ENCODE data around the gene COPS9. TPM values are rescaled to one million over a fixed set of nuclear protein-coding genes. Genes with fewer than 3 reads are reported as not detected.

COPS9 gene
- total and polyA plus RNA-seq, 2 experiments from 2014 or later, result 91.7 to 629 TPM

- H4K20me1 ChIP-seq (replicated peaks; ENCODE audit: insufficient read depth), result peaks cover 15% of the 10 kb centered on the region
- TF ChIP-seq NANOG (IDR thresholded peaks at IDR 0.05; ENCODE audit: borderline replicate concordance), result no peak
- TF ChIP-seq, protein P1, sequence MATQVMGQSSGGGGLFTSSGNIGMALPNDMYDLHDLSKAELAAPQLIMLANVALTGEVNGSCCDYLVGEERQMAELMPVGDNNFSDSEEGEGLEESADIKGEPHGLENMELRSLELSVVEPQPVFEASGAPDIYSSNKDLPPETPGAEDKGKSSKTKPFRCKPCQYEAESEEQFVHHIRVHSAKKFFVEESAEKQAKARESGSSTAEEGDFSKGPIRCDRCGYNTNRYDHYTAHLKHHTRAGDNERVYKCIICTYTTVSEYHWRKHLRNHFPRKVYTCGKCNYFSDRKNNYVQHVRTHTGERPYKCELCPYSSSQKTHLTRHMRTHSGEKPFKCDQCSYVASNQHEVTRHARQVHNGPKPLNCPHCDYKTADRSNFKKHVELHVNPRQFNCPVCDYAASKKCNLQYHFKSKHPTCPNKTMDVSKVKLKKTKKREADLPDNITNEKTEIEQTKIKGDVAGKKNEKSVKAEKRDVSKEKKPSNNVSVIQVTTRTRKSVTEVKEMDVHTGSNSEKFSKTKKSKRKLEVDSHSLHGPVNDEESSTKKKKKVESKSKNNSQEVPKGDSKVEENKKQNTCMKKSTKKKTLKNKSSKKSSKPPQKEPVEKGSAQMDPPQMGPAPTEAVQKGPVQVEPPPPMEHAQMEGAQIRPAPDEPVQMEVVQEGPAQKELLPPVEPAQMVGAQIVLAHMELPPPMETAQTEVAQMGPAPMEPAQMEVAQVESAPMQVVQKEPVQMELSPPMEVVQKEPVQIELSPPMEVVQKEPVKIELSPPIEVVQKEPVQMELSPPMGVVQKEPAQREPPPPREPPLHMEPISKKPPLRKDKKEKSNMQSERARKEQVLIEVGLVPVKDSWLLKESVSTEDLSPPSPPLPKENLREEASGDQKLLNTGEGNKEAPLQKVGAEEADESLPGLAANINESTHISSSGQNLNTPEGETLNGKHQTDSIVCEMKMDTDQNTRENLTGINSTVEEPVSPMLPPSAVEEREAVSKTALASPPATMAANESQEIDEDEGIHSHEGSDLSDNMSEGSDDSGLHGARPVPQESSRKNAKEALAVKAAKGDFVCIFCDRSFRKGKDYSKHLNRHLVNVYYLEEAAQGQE (IDR thresholded peaks at IDR 0.05; ENCODE audit: unreplicated experiment), result no peak
- no peak for TF ChIP-seq EZH2 (IDR thresholded peaks at IDR 0.05; ENCODE audit: low read depth, unreplicated experiment)
- TF ChIP-seq CREB1 (CRISPR knock-in tag; IDR thresholded peaks at IDR 0.05; ENCODE audit: low read depth), result no peak
- TF ChIP-seq POLR2AphosphoS5 (IDR thresholded peaks at IDR 0.05; ENCODE audit: low read depth), result no peak
- TF ChIP-seq, protein P2, sequence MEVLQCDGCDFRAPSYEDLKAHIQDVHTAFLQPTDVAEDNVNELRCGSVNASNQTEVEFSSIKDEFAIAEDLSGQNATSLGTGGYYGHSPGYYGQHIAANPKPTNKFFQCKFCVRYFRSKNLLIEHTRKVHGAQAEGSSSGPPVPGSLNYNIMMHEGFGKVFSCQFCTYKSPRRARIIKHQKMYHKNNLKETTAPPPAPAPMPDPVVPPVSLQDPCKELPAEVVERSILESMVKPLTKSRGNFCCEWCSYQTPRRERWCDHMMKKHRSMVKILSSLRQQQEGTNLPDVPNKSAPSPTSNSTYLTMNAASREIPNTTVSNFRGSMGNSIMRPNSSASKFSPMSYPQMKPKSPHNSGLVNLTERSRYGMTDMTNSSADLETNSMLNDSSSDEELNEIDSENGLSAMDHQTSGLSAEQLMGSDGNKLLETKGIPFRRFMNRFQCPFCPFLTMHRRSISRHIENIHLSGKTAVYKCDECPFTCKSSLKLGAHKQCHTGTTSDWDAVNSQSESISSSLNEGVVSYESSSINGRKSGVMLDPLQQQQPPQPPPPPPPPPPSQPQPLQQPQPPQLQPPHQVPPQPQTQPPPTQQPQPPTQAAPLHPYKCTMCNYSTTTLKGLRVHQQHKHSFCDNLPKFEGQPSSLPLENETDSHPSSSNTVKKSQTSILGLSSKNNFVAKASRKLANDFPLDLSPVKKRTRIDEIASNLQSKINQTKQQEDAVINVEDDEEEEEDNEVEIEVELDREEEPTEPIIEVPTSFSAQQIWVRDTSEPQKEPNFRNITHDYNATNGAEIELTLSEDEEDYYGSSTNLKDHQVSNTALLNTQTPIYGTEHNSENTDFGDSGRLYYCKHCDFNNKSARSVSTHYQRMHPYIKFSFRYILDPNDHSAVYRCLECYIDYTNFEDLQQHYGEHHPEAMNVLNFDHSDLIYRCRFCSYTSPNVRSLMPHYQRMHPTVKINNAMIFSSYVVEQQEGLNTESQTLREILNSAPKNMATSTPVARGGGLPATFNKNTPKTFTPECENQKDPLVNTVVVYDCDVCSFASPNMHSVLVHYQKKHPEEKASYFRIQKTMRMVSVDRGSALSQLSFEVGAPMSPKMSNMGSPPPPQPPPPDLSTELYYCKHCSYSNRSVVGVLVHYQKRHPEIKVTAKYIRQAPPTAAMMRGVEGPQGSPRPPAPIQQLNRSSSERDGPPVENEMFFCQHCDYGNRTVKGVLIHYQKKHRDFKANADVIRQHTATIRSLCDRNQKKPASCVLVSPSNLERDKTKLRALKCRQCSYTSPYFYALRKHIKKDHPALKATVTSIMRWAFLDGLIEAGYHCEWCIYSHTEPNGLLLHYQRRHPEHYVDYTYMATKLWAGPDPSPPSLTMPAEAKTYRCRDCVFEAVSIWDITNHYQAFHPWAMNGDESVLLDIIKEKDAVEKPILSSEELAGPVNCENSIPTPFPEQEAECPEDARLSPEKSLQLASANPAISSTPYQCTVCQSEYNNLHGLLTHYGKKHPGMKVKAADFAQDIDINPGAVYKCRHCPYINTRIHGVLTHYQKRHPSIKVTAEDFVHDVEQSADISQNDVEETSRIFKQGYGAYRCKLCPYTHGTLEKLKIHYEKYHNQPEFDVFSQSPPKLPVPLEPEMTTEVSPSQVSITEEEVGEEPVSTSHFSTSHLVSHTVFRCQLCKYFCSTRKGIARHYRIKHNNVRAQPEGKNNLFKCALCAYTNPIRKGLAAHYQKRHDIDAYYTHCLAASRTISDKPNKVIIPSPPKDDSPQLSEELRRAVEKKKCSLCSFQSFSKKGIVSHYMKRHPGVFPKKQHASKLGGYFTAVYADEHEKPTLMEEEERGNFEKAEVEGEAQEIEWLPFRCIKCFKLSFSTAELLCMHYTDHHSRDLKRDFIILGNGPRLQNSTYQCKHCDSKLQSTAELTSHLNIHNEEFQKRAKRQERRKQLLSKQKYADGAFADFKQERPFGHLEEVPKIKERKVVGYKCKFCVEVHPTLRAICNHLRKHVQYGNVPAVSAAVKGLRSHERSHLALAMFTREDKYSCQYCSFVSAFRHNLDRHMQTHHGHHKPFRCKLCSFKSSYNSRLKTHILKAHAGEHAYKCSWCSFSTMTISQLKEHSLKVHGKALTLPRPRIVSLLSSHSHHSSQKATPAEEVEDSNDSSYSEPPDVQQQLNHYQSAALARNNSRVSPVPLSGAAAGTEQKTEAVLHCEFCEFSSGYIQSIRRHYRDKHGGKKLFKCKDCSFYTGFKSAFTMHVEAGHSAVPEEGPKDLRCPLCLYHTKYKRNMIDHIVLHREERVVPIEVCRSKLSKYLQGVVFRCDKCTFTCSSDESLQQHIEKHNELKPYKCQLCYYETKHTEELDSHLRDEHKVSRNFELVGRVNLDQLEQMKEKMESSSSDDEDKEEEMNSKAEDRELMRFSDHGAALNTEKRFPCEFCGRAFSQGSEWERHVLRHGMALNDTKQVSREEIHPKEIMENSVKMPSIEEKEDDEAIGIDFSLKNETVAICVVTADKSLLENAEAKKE (CRISPR knock-in tag; IDR thresholded peaks at IDR 0.05), result no peak
- TF ChIP-seq ZNF331 (CRISPR knock-in tag; IDR thresholded peaks at IDR 0.05; ENCODE audit: low read depth), result no peak
- no peak for TF ChIP-seq CTCF (conservative IDR thresholded peaks at IDR 0.05; ENCODE audit: low read depth in 2 of 2)
- TF ChIP-seq, protein P3, sequence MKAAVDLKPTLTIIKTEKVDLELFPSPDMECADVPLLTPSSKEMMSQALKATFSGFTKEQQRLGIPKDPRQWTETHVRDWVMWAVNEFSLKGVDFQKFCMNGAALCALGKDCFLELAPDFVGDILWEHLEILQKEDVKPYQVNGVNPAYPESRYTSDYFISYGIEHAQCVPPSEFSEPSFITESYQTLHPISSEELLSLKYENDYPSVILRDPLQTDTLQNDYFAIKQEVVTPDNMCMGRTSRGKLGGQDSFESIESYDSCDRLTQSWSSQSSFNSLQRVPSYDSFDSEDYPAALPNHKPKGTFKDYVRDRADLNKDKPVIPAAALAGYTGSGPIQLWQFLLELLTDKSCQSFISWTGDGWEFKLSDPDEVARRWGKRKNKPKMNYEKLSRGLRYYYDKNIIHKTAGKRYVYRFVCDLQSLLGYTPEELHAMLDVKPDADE (IDR thresholded peaks at IDR 0.05), result no peak
- TF ChIP-seq EZH2phosphoT487 (IDR thresholded peaks at IDR 0.05; ENCODE audit: unreplicated experiment), result no peak
- no peak for TF ChIP-seq JUNB (IDR thresholded peaks at IDR 0.05; ENCODE audit: unreplicated experiment)
- no peak for TF ChIP-seq STAT1 (IDR thresholded peaks at IDR 0.05; ENCODE audit: unreplicated experiment)
- TF ChIP-seq ZNF114 (CRISPR knock-in tag; IDR thresholded peaks at IDR 0.05), result no peak
- DNase-seq (ENCODE audit: low spot score) (no peak), ATAC-seq (no peak)
- Mint-ChIP-seq H3K4me3 (no peak overlapping the region), H3K36me3 (ENCODE audit: low read depth) (peaks cover 81% of the 10 kb centered on the region), H3K27me3 (ENCODE audit: insufficient read depth, low read depth, poor library complexity) (peaks cover 4% of the 10 kb centered on the region), H3K4me1 (peaks cover 19% of the 10 kb centered on the region), H3K27ac (no peak overlapping the region), H3K9me3 (peaks cover 4% of the 10 kb centered on the region; the same call in 1 of the 3 replicates)
- H3K27ac ChIP-seq (ENCODE audit: low read depth), result no peak overlapping the region
- H3K4me1 ChIP-seq (ENCODE audit: insufficient read depth), result no peaks in the 10 kb centered on the region; the same call in 1 of the 2 replicates
- no peak overlapping the region for H3K4me3 ChIP-seq
- no peaks in the 10 kb centered on the region for H3F3A ChIP-seq (replicated peaks; ENCODE audit: low read depth)
- H3K27me3 ChIP-seq (ENCODE audit: insufficient read depth), result no peaks in the 10 kb centered on the region
- peaks cover 31% of the 10 kb centered on the region for H3K79me2 ChIP-seq (replicated peaks; ENCODE audit: insufficient read depth)
- no peak overlapping the region for H2AFZ ChIP-seq
- H3K4me2 ChIP-seq, result no peak overlapping the region
- no peaks in the 10 kb centered on the region for H3K9me2 ChIP-seq (ENCODE audit: insufficient read depth)
- H3K36me3 ChIP-seq (ENCODE audit: insufficient read depth), result peaks cover 35% of the 10 kb centered on the region
Measured at GRCh38 chr2:240131296-240131695, 4.8 kb downstream of the COPS9 start.

Data from GM23338 (cell line).